ENCODE data around the gene HOXB6. TPM values are rescaled to one million over a fixed set of nuclear protein-coding genes. Genes with fewer than 3 reads are reported as not detected.

Gene HOXB6
- total RNA-seq, 2 donors from 2014 or later: not detected

GRCh38 chr17:48589831-48590606 is 14.8 kb downstream of the HOXB6 start, which contains the start of gene HOXB3:
HOXB3 (minus strand) TSS chr17:48590241; CDS start chr17:48552474, 37,767 bp downstream.
- DNase-seq: peak; percentile 65
- no peak within 1 kb of the TSS for H3K27ac Mint-ChIP-seq
- TF ChIP-seq, protein P1, sequence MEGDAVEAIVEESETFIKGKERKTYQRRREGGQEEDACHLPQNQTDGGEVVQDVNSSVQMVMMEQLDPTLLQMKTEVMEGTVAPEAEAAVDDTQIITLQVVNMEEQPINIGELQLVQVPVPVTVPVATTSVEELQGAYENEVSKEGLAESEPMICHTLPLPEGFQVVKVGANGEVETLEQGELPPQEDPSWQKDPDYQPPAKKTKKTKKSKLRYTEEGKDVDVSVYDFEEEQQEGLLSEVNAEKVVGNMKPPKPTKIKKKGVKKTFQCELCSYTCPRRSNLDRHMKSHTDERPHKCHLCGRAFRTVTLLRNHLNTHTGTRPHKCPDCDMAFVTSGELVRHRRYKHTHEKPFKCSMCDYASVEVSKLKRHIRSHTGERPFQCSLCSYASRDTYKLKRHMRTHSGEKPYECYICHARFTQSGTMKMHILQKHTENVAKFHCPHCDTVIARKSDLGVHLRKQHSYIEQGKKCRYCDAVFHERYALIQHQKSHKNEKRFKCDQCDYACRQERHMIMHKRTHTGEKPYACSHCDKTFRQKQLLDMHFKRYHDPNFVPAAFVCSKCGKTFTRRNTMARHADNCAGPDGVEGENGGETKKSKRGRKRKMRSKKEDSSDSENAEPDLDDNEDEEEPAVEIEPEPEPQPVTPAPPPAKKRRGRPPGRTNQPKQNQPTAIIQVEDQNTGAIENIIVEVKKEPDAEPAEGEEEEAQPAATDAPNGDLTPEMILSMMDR (conservative IDR thresholded peaks at IDR 0.05): no peak
- Histone ChIP-seq H3K4me3 (ENCODE audit: low read length) (no peak within 1 kb of the TSS), H3K27me3 (ENCODE audit: control insufficient read depth, insufficient read depth, low read length, poor library complexity, severe bottlenecking) (peaks cover 100% of the 10 kb centered on the region), H3K9me3 (ENCODE audit: control insufficient read depth, low read length) (no peaks in the 10 kb centered on the region), H3K9ac (ENCODE audit: extremely low read depth, low read length, poor library complexity, severe bottlenecking) (no peak within 1 kb of the TSS), H3K36me3 (ENCODE audit: control insufficient read depth, insufficient read depth, low read length) (no peaks in the 10 kb centered on the region), H3K4me1 (ENCODE audit: control insufficient read depth, insufficient read depth, low read length) (no peaks in the 10 kb centered on the region), H3K27ac (ENCODE audit: low read depth, low read length) (no peak within 1 kb of the TSS)
- H3K4me3 Mint-ChIP-seq: no peak within 1 kb of the TSS
- no peaks in the 10 kb centered on the region for H3K36me3 Mint-ChIP-seq (ENCODE audit: low read depth)
- peaks cover 100% of the 10 kb centered on the region for H3K27me3 Mint-ChIP-seq (ENCODE audit: insufficient read depth)
- WGBS, 2 experiments (ENCODE audit: insufficient coverage in 1 of 2, insufficient read length in 1 of 2): 19% methylated on average over 12 to 23 of the region's 23 CpGs
- peaks cover 9% of the 10 kb centered on the region for H3K4me1 Mint-ChIP-seq
- H3K9me3 Mint-ChIP-seq: no peaks in the 10 kb centered on the region

GRCh38 chr17:48589060-48589830 is 15.5 kb downstream of the HOXB6 start:
- Mint-ChIP-seq H3K36me3 (ENCODE audit: low read depth) (no peaks in the 10 kb centered on the region), H3K27me3 (ENCODE audit: insufficient read depth) (peaks cover 100% of the 10 kb centered on the region), H3K9me3 (no peaks in the 10 kb centered on the region), H3K27ac (no peak overlapping the region), H3K4me3 (no peak overlapping the region), H3K4me1 (peaks cover 10% of the 10 kb centered on the region)
- DNase-seq: no peak
- Histone ChIP-seq H3K9me3 (ENCODE audit: control insufficient read depth, low read length) (no peaks in the 10 kb centered on the region), H3K27me3 (ENCODE audit: control insufficient read depth, insufficient read depth, low read length, poor library complexity, severe bottlenecking) (peaks cover 100% of the 10 kb centered on the region), H3K27ac (ENCODE audit: low read depth, low read length) (no peak overlapping the region), H3K36me3 (ENCODE audit: control insufficient read depth, insufficient read depth, low read length) (no peaks in the 10 kb centered on the region), H3K4me3 (ENCODE audit: low read length) (no peak overlapping the region), H3K9ac (ENCODE audit: extremely low read depth, low read length, poor library complexity, severe bottlenecking) (no peak overlapping the region), H3K4me1 (ENCODE audit: control insufficient read depth, insufficient read depth, low read length) (no peaks in the 10 kb centered on the region)
- TF ChIP-seq, protein P1 (conservative IDR thresholded peaks at IDR 0.05): no peak
- WGBS, 2 experiments (ENCODE audit: insufficient coverage in 1 of 2, insufficient read length in 1 of 2): 9 to 10% methylated on average over 5 to 9 of the region's 10 CpGs

DNA sequence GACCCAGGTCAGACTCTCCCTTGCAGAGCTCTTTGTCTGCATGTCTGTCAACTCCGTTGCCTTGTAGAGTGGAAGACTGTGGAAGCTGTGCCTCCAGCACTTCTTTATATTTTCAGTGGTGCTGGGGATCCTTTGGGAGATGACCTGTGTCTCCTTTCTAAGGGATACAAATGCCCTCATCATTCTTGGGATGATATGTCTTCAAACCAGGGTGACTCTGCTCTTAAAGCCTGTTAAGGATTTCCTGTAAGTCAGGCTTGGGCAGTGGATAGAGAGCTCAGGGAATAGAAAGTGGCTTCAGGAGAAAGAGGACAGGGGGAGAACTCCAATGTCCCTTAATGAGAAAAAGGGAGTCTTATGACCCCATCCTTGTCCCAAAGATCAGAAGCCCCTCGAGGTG is 16.3 kb downstream of the HOXB6 start:
- Histone ChIP-seq H3K36me3 (ENCODE audit: control insufficient read depth, insufficient read depth, low read length) (no peaks in the 10 kb centered on the region), H3K9ac (ENCODE audit: extremely low read depth, low read length, poor library complexity, severe bottlenecking) (no peak overlapping the region), H3K27ac (ENCODE audit: low read depth, low read length) (no peak overlapping the region), H3K4me1 (ENCODE audit: control insufficient read depth, insufficient read depth, low read length) (no peaks in the 10 kb centered on the region), H3K27me3 (ENCODE audit: control insufficient read depth, insufficient read depth, low read length, poor library complexity, severe bottlenecking) (peaks cover 100% of the 10 kb centered on the region), H3K4me3 (ENCODE audit: low read length) (no peak overlapping the region), H3K9me3 (ENCODE audit: control insufficient read depth, low read length) (no peaks in the 10 kb centered on the region)
- H3K9me3 Mint-ChIP-seq: no peaks in the 10 kb centered on the region
- TF ChIP-seq, protein P1 (conservative IDR thresholded peaks at IDR 0.05): no peak
- H3K36me3 Mint-ChIP-seq (ENCODE audit: low read depth): no peaks in the 10 kb centered on the region
- WGBS, 2 experiments (ENCODE audit: insufficient coverage in 1 of 2, insufficient read length in 1 of 2): 0 to 54% methylated on average over 1 to 2 of the region's 2 CpGs
- no peak for DNase-seq
- no peak overlapping the region for H3K4me3 Mint-ChIP-seq
- peaks cover 7% of the 10 kb centered on the region for H3K4me1 Mint-ChIP-seq
- no peak overlapping the region for H3K27ac Mint-ChIP-seq
- peaks cover 100% of the 10 kb centered on the region for H3K27me3 Mint-ChIP-seq (ENCODE audit: insufficient read depth)

Data from endodermal cell (in vitro differentiated cells).